OCI-M2 (cell line): ENCODE measurements around the gene ATOSB.
"Not testable (repeated sequence)": the region's sequence is repeated elsewhere in the genome, so short reads cannot be mapped to it uniquely, and the experiment has no call there.

Experiments
- DNase-seq: peaks from one replicate; lab custom pipeline; 2025; ENCODE audit not compliant: unreplicated experiment; lab: John Stamatoyannopoulos, UW

The ATOSB gene, protein sequence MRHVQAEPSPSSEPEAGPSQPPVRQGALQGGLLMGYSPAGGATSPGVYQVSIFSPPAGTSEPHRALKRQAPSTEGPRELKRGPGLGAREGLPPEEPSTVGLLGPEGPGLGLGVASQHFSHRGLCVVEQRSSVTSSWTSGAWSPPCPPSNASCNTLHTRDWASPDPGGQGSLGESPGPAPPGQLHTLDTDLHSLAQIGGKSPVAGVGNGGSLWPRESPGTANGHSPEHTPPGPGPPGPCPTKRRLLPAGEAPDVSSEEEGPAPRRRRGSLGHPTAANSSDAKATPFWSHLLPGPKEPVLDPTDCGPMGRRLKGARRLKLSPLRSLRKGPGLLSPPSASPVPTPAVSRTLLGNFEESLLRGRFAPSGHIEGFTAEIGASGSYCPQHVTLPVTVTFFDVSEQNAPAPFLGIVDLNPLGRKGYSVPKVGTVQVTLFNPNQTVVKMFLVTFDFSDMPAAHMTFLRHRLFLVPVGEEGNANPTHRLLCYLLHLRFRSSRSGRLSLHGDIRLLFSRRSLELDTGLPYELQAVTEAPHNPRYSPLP

DNA sequence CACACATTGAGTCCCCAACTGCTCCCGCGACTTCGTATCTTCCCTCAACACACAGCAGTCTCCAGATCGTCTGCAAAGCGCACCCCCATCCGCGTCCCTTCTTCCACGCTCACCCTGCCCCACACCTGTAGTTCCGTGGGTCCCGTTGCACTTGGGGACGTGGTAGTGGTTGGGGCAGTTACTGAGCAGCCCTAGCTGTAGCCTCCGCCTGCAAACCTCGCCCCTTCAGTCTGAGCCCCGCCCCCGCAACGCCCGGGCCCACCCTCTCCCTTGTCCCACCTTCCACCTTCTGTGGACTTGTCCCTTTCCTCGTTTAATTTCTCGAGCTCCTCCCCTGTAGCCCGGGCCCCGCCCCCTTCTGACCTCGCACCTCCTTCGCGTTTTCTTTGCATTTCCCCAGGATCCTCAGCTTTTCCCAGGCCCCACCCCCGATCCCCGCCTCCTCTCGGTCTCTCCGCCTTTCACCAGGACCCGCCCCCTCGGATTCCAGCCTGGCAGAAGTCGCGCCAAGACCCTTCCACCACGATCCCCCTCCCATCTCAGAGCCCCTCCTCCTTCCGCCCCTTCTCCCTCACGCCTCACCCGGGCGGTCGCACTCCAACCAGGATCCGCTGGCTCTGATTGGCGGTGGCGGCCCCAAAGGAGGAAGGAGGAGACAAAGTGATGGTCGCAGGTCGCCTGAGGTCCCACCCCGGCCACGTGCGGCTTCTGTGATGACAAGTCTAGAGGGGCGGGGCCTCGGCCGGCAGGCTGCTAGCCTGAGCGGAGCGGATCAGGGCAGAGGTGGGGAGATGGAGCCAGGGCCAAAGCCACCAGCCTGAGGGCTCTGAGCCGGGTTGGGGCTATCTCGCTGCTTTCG, at the start of gene ATOSB:
ATOSB (minus strand) TSS at position 183 of the 859 bp plus-strand sequence. CDS start 7,588 bp downstream, outside the sequence.
- peak; percentile 88 for DNase-seq

DNA sequence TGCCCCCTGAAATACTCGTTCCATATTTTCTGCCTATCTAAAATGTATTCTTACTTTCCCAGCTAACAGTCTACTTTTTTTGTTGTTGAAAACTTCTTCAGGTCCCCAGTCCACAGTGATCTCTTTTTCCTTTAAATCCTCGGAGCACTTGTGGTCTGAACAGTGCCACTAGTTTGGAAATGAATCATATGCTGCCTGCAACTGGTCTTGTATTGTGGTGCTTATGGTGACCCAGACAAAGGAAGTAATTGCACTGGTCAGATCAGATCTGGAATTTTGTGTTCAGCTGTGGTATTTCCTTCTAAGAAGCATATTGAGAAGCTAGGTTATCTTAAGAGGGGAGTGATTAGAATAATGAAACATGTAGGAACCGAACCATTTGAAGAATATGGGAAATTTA, 49.0 kb upstream of the ATOSB start:
- no peak for DNase-seq

GRCh38 chr9:35163413-35163812, 47.8 kb upstream of the ATOSB start:
- no peak for DNase-seq

DNA sequence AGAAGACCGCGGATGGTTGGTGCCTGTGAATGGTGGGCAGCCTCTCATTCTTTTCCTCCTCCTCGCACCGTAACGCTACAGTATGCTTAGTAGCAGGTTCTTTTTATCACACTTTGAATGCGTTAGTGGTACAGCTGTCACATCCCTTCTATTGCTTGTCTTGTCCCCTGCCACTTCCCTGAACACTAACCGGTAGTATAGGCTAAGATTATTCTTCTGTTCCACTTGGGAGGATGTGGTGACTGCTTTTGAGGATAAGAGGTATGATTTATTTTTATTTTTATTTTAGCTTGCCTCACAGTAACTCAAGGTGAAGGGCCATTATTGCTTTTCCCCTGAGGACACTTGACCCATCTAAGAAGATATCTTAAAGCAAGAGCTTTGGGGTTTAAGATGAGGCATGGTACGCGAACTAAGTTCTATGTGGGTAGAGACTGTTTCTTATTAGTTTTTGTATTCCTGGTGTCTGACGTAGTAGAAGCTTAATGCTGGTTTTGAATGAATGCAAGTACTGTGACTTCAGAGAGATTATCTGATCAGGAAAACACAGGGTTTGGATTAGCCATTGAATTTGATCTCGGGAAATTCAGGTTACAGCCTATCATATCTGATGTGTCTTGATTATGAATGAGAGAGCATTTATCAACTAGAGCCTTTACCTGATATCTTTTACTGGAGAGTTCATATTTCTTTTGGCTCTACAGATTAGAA, 47.1 kb upstream of the ATOSB start:
- DNase-seq, result no peak

DNA sequence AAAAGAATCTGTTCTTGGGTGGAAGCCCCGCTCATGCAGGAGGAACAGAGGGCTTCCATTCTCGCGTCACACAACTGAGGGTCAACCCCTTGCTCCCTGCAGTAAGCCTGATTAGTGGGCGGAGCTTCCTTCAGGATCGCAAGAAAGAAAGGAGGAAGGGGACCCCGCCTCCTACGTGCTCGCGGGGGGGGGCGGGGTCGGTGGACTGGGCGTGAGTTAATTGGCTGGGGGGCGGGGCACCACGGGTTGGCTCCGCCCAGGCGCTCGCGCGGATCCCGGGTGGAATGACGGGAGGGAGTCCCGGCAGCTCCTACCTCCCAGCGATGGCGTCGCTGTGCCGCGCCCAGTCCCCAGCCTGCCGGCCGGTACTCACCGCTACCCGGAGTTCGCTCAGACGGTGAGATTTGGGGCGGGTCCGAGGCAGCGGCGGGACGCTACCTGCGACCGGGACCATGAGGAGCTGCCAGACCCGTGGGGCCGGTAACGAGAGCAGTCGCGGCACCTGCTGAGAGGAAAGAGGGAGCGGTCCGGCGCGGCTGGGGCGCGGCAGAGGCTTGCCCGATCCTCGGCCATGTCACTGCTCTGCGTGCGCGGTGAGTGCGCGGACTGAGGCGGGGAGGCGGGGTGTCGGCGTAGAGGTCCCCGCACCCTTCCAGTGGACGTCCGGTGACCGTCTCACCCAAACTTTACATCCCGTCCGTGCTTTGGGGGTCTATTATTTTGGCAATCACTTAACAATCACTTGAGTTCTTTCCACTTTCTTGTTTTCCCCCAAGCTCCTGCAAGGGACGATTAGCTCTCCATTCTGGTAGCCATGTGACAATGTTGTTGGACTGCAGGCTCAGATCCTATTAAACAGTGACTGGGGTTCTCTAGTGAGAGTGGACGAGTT, 46.3 kb upstream of the ATOSB start, which contains the start of gene UNC13B:
UNC13B (plus strand) TSS at position 297 of the 892 bp plus-strand sequence; CDS start at position 572, 275 bp downstream.
- DNase-seq, result peak; percentile 29

DNA sequence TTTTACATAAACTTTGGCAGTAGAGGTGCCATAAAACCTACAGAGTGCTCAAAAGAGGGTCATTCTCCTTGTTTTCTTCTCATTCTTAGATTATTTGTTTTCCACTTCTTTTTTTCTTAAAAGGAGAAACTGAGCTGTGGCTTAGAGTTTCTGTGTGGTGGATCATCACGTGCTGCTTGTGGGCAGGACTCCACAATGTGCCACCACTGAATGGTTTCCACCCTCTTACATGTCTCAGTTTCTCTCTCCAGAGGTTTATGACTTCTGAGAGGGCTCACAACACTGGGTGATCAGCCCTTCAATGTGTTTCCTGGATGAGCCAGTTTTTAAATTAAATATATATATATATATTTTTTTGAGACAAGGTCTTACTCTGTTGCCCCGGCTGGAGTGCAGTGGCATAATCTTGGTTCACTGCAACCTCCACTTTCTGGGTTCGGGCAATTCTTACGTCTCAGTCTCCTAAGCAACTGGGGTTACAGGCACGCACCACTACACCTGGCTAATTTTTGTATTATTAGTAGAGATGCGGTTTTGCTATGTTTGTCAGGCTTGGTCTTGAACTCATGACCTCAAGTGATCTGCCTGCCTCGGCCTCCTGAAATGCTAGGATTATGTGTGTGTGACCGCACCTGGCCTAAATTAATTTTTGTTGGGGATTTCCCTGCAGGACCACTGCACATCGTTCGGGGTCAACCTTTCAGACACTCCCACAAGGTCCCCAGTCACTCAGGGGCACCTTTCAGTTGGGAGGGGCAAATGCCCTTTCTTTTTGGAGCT, 43.0 kb upstream of the ATOSB start:
- DNase-seq, result no peak

- DNase-seq, result not testable (repeated sequence)
Measured at GRCh38 chr9:35157836-35158235, 42.2 kb upstream of the ATOSB start.

DNA sequence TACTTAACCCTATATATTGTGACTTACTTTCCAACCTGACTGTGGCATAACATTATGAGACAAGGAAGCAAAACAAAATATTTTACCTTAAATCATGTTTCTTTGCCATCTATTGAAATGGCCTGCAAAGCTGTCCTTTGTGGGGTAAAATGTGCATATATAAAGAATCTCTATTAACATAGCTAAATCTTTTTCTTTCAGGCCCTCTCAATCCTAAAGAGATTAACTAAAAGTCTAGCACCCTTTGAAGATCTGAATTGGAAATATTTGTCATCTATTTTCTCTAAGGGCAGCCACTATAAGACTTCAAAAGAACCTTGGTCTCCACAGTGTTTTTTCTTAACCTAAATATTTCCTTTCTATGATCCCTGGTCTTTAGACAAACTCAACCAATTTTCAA, 41.1 kb upstream of the ATOSB start:
- no peak for DNase-seq

GRCh38 chr9:35152926-35153325, 37.3 kb upstream of the ATOSB start:
- no peak for DNase-seq

DNA sequence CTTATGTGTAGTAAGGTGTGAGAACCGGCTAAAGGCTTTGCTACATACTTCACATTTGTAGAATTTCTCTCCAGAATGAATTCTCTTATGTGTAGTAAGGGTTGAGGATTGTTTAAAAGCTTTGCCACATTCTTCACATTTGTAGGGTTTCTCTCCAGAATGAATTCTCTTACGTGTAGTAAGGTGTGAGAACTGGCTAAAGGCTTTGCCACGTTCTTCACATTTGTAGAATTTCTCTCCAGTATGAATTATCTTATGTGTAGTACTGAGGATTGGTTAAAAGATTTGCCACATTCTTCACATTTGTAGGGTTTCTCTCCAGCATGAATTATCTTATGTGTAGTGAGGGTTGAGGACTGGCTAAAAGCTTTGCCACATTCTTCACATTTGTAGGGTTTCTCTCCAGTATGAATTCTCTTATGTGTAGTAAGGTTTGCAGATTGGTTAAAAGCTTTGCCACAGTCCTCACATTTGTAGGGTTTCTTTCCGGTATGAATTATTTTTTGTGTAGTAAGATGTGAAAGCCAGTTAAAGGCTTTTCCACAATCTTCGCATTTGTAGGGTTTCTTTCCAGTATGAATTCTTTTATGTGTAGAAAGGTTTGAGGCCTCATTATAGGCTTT, 32.4 kb upstream of the ATOSB start:
- not testable (repeated sequence) for DNase-seq

- no peak for DNase-seq
Measured at GRCh38 chr9:35142037-35142436, 26.4 kb upstream of the ATOSB start.

GRCh38 chr9:35140093-35140492, 24.4 kb upstream of the ATOSB start:
- no peak for DNase-seq

GRCh38 chr9:35136866-35137265, 21.2 kb upstream of the ATOSB start:
- DNase-seq, result no peak

DNA sequence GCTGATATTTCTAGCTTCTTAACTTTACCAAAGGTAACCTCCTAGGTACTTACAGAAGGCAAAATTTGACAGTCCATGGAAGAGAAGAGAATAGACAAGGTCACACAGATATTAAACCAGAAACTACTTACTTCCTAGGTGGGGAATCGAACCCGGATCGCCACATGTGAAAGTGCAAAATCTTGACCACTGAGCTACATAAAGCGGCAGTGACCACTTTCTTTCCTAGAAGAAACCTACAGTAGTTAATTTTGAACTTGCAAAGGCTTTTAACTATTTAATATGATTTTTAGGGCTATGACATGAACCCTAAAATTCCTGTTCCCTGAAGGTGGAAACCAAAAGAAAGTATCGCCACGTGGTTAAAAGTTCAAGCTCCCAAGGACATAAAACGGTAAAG, 20.3 kb upstream of the ATOSB start:
- DNase-seq, result no peak

DNA sequence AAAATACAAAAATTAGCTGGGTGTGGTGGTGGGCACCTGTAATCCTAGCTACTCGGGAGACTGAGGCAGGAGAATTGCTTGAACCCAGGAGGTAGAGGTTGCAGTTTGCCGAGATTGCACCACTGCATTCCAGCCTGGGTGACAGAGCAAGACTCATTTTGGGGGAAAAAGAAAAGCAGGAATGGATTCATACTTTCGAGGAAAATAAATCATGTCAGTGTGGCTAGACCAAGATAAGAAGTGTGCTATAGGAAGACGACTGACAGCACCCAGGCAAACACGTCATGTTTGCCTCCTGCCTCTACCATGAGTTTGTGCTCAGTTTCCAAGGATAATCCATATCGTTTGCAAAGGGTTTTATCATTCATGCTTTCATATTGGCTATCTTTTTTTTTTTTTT, 19.3 kb upstream of the ATOSB start:
- no peak for DNase-seq

DNA sequence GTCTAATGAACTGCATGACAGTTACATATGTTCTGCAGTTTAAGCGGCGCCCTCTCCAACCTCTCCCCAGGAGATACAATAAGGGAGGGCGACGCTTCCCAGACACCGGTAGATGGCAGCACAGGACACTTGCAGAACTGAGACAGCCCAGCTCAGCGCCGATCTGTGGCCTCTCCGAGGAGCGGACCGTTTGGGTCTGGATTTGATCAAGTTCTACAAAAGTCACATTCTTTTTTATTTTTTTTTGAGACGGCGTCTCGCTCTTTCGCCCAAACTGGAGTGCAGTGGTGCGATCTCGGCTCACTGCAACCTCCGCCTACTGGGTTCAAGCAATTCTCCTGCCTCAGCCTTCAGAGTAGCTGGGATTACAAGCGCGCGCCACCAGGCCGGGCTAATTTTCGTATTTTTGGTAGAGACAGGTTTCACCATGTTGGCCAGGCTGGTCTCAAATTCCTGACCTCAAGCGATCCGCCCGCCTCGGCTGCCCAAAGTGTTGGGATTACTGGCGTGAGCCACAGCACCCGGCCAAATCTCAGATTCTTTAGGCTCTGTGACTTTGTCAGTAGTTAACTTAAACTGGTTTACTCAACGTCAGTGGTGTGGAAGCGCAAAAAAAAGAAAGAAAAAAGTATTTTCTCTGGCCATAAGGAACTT, 1.4 kb upstream of the ATOSB start:
- DNase-seq, result peak; percentile 22

- DNase-seq, result no peak
Measured at GRCh38 chr9:35116539-35116897, 856 bp upstream of the ATOSB start.

GRCh38 chr9:35114840-35115628, 628 bp downstream of the ATOSB start:
- DNase-seq, result no peak
